Measurements from ENCODE around the gene RUNX1.
"Not testable (repeated sequence)": the region's sequence is repeated elsewhere in the genome, so short reads cannot be mapped to it uniquely, and the experiment has no call there.

Gene RUNX1

DNA sequence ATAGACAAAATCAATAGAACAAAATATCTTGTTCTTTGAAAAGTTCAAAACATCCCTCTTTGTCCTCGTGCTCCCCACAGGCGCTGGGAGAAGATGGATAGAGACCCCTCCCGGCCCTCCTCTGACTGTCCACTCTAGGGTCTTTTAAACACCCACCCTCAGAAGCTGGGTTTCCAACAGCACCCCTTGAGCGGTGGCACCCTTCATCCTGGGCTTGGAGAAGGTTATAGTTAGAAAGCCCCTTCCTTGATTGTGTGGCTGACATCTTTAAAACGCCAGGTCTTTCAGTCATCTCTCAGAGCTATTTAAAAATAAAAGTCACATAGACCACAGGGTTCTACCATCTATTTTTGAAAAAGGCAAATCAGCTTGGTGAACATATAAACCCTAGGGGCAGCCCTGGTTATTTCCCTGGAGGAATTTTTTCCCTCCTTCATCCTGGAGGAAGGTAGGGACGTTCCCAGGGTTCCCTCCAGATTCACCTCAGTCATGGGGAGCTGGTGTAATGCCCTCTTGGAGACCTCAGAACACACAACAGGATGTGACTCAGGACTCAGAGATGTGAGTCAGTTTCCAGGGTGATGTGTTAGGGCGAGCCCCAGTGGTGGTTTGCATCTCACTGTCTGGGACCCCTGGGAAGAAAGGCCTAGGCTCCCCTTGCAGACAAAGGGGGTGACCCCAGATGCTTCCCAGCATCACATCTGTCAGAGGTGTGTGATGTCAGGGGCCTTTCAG, 241.8 kb downstream of the RUNX1 start:
- peak; percentile 91 to 99 for DNase-seq (ENCODE audit: low read depth in 2 of 2)
- TF ChIP-seq, protein P1, sequence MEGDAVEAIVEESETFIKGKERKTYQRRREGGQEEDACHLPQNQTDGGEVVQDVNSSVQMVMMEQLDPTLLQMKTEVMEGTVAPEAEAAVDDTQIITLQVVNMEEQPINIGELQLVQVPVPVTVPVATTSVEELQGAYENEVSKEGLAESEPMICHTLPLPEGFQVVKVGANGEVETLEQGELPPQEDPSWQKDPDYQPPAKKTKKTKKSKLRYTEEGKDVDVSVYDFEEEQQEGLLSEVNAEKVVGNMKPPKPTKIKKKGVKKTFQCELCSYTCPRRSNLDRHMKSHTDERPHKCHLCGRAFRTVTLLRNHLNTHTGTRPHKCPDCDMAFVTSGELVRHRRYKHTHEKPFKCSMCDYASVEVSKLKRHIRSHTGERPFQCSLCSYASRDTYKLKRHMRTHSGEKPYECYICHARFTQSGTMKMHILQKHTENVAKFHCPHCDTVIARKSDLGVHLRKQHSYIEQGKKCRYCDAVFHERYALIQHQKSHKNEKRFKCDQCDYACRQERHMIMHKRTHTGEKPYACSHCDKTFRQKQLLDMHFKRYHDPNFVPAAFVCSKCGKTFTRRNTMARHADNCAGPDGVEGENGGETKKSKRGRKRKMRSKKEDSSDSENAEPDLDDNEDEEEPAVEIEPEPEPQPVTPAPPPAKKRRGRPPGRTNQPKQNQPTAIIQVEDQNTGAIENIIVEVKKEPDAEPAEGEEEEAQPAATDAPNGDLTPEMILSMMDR (IDR thresholded peaks at IDR 0.05; ENCODE audit: low read depth, low read length) = no peak
- H3K4me3 ChIP-seq (replicated peaks in 1 of 2; ENCODE audit: low read depth in 2 of 2, low read length in 2 of 2) = peak overlapping the region in 1 of 2 donors; percentile 1

DNA sequence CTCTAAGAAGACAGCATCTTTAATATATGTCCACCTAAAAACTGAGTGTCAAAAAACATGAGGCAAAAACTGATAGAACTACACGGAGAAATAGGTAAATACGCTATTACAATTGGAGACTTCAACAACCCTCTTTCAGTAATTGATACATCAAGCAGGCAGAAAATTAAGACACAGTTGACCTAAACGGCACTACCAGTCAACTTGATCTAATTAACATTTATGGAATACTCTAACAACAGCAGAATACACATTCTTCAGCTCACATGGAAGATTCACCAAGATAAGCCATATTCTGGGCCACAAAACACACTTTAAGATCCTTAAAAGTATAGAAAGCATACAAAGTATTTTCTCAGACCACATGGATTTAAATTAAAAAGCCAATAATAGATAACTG, 242.7 kb downstream of the RUNX1 start:
- DNase-seq (ENCODE audit: low read depth in 2 of 2) = no peak
- no peak overlapping the region for H3K4me3 ChIP-seq (replicated peaks in 1 of 2; ENCODE audit: low read depth in 2 of 2, low read length in 2 of 2)
- TF ChIP-seq, protein P1 (IDR thresholded peaks at IDR 0.05; ENCODE audit: low read depth, low read length) = no peak

DNA sequence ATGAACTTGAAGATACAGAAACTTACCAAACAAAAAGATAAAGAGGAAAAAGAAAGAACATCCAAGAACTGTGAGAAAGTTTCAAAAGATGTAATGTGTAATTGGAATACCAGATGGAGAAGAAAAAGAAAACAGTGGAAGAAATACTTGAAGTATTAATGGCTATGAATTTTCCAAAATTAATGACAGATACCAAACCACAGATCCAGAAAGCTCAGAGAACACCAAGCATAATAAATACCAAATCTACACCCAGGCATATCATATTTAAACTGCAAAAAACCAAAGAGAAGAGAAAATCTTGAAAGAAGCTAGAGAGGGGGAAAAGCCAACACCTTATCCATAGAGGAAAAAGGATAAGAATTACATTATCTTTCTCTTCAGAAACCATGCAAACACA, 243.9 kb downstream of the RUNX1 start:
- TF ChIP-seq, protein P1 (IDR thresholded peaks at IDR 0.05; ENCODE audit: low read depth, low read length) = no peak
- no peak overlapping the region for H3K4me3 ChIP-seq (replicated peaks in 1 of 2; ENCODE audit: low read depth in 2 of 2, low read length in 2 of 2)
- no peak for DNase-seq (ENCODE audit: low read depth in 2 of 2)

DNA sequence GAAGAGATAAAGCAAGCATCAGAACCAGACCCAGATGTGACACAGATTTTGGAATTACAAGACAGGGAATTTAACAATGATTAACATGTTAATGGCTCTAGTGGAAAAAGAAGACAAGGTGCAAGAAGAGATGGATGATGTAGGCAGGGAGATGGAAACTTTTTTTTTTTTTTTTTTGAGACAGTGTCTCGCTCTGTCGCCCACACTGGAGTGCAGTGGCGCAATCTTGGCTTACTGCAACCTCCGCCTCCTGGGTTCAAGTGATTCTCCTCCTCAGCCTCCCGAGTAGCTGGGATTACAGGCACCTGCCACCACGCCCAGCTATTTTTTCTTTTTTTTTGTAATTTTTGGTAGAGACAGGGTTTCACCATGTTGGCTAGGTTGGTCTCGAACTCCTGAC, 244.5 kb downstream of the RUNX1 start:
- not testable (repeated sequence) for H3K4me3 ChIP-seq (replicated peaks in 1 of 2; ENCODE audit: low read depth in 2 of 2, low read length in 2 of 2); DNase-seq (ENCODE audit: low read depth in 2 of 2)

DNA sequence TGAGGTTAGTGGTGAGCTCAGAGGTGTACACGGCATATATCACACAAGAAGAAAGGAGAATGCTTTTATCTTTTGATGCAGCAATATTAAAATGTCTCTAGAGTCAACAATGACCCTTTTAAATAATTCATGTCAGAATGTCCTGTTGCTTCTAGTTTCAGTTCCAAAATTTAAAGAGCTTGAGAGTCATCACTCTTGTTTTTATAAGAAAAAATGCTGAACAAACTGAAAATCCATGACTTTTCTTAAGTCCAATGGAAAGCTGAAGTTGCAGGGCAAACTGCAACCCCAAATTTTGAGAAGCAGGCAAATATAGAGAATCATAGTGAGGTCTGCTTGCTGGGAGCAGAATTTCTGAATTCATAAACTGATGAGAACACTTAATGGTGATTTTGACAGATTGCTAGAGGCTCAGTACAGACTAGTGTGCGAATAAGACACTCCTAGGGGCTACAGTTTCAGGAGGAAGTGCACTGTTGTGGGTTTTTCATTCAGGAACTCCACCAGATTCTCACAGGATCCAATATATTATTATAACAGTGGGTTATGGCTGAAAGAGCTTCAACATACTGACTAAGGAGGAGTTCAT, 245.2 kb downstream of the RUNX1 start:
- TF ChIP-seq, protein P1 (IDR thresholded peaks at IDR 0.05; ENCODE audit: low read depth, low read length) = no peak
- H3K4me3 ChIP-seq (replicated peaks in 1 of 2; ENCODE audit: low read depth in 2 of 2, low read length in 2 of 2) = no peak overlapping the region
- no peak for DNase-seq (ENCODE audit: low read depth in 2 of 2)

DNA sequence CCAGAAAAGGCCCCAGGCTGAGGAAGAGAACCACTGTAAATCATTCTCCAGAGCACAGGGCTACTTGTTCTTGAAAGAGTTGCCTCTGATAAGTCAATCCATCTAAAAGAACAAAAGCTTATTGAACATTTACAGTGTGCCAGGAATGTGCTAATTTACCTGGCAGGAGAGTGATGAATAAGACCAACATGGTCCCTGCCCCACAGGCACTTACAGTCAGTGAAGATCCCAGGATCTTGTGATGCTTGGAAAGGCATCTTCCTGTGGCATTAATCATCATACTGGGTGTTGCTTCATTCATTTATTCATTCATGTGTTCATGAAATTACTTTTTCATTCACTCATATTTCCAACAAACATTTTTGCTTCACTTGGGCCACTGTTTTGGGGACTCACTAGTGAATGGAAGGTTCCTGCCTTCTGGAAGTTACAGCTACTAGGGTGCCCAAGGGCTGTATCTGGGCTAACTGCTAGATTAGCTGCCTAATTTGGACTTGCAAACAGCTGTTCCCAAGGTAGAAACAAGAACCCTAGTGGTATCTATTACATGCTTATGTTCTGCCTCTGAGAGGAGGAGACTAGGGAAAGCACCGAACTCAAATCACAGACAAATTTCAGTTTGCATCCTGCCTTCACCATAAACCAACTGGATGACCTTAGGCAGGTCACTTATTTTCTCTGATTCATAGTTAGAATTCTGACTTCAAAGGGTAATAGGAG, 246.8 kb downstream of the RUNX1 start:
- peak in 1 of 2 donors; percentile 60 for DNase-seq (ENCODE audit: low read depth in 2 of 2)
- TF ChIP-seq, protein P1 (IDR thresholded peaks at IDR 0.05; ENCODE audit: low read depth, low read length) = no peak
- H3K4me3 ChIP-seq (replicated peaks in 1 of 2; ENCODE audit: low read depth in 2 of 2, low read length in 2 of 2) = no peak overlapping the region

DNA sequence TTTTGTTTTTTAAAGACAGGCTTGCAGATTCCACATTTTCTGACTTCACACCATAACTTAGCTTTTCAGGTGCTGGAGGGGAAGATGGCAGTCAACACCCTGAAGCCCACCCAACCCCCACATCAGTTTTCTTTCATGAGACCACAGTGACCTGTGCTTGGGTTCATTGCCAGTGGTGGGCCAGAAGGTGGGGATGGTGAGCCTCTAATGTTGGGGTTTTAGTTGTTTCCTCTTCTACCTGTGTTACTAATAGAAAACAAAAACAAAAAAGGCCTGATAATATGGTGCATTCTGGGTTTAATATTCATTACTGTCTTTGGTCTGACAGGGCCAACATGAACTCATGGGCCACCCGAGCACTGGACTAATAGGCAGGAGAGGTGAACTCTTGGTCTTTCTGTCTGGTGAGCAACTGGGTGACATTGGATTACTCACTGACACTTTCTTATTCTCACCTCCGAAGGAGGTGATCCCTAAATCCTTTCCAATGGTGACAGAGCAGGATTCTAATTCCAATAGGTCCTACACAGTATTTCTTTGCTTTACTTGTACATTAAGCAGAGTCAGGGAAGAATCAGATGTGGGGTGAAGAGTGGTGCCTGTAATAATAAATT, 247.5 kb downstream of the RUNX1 start:
- TF ChIP-seq, protein P1 (IDR thresholded peaks at IDR 0.05; ENCODE audit: low read depth, low read length) = peak; percentile 25
- DNase-seq (ENCODE audit: low read depth in 2 of 2) = peak in 1 of 2 donors; percentile 37
- no peak overlapping the region for H3K4me3 ChIP-seq (replicated peaks in 1 of 2; ENCODE audit: low read depth in 2 of 2, low read length in 2 of 2)

Data from cardiac fibroblast (primary cell).